Measurements from ENCODE around the gene PANK1. TPM values are rescaled to one million over a fixed set of nuclear protein-coding genes. Genes with fewer than 3 reads are reported as not detected.

Gene PANK1
- total RNA-seq, 1 experiment from 2014 or later: 19.2 TPM

DNA sequence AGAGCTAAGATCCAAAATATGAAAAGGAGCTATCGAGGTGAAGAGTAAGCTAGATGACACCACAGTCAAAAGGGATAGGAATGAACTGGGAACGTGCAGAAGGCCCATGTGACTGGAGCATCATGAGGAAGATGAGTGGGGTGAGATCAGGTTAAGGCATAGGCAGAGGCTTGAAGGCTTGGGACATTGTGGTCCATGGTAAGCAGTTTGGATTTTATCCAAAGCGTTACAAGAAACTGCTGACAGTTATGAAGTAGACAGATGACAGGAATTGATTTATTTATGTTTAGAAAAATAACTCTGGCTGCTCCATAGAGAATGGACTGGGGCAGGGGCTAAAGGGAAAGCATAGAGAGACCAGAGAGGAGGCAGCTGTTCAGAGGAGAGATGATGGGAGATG, 18.1 kb upstream of the PANK1 start:
- TF ChIP-seq CTCF (conservative IDR thresholded peaks at IDR 0.05; ENCODE audit: low read depth, low read length): no peak
- no peak for TF ChIP-seq EZH2 (IDR thresholded peaks at IDR 0.05; ENCODE audit: borderline replicate concordance, low read depth, low read length, poor library complexity, severe bottlenecking)
- no peaks in the 10 kb centered on the region for H3K9me3 ChIP-seq (ENCODE audit: low read depth, low read length, poor library complexity, severe bottlenecking)
- no peak overlapping the region for H3K27ac ChIP-seq (ENCODE audit: low read depth, low read length, poor library complexity, severe bottlenecking)
- H3K4me1 ChIP-seq (ENCODE audit: insufficient read depth, low read length, poor library complexity, severe bottlenecking): no peaks in the 10 kb centered on the region
- no TSS peak for BruUV-seq (replicated peaks)
- no peaks in the 10 kb centered on the region for H3K27me3 ChIP-seq (replicated peaks; ENCODE audit: insufficient read depth, low read depth, low read length, poor library complexity)
- CTCF ChIA-PET: no interaction called here
- H3K36me3 ChIP-seq (ENCODE audit: insufficient read depth, low read length, poor library complexity, severe bottlenecking): no peaks in the 10 kb centered on the region
- no peak overlapping the region for H3K4me3 ChIP-seq (ENCODE audit: low read depth, low read length, poor library complexity, severe bottlenecking)
- DNase-seq (ENCODE audit: low spot score): no peak
- POLR2A ChIA-PET (ENCODE audit: low non-redundant PET): no interaction called here
- intact Hi-C loops (cut with micrococcal nuclease; ENCODE audit: unreplicated experiment): no loop called here

- Histone ChIP-seq H3K9me3 (ENCODE audit: low read depth, low read length, poor library complexity, severe bottlenecking) (no peaks in the 10 kb centered on the region), H3K36me3 (ENCODE audit: insufficient read depth, low read length, poor library complexity, severe bottlenecking) (no peaks in the 10 kb centered on the region), H3K4me1 (ENCODE audit: insufficient read depth, low read length, poor library complexity, severe bottlenecking) (no peaks in the 10 kb centered on the region), H3K4me3 (ENCODE audit: low read depth, low read length, poor library complexity, severe bottlenecking) (no peak overlapping the region), H3K27ac (ENCODE audit: low read depth, low read length, poor library complexity, severe bottlenecking) (no peak overlapping the region), H3K27me3 (replicated peaks; ENCODE audit: insufficient read depth, low read depth, low read length, poor library complexity) (no peaks in the 10 kb centered on the region)
- CTCF ChIA-PET: no interaction called here
- DNase-seq (ENCODE audit: low spot score): no peak
- no TSS peak for BruUV-seq (replicated peaks)
- intact Hi-C loops (cut with micrococcal nuclease; ENCODE audit: unreplicated experiment): no loop called here
- TF ChIP-seq EZH2 (IDR thresholded peaks at IDR 0.05; ENCODE audit: borderline replicate concordance, low read depth, low read length, poor library complexity, severe bottlenecking): no peak
- no peak for TF ChIP-seq CTCF (conservative IDR thresholded peaks at IDR 0.05; ENCODE audit: low read depth, low read length)
- POLR2A ChIA-PET (ENCODE audit: low non-redundant PET): no interaction called here
Measured at GRCh38 chr10:89662596-89662995, 17.6 kb upstream of the PANK1 start.

DNA sequence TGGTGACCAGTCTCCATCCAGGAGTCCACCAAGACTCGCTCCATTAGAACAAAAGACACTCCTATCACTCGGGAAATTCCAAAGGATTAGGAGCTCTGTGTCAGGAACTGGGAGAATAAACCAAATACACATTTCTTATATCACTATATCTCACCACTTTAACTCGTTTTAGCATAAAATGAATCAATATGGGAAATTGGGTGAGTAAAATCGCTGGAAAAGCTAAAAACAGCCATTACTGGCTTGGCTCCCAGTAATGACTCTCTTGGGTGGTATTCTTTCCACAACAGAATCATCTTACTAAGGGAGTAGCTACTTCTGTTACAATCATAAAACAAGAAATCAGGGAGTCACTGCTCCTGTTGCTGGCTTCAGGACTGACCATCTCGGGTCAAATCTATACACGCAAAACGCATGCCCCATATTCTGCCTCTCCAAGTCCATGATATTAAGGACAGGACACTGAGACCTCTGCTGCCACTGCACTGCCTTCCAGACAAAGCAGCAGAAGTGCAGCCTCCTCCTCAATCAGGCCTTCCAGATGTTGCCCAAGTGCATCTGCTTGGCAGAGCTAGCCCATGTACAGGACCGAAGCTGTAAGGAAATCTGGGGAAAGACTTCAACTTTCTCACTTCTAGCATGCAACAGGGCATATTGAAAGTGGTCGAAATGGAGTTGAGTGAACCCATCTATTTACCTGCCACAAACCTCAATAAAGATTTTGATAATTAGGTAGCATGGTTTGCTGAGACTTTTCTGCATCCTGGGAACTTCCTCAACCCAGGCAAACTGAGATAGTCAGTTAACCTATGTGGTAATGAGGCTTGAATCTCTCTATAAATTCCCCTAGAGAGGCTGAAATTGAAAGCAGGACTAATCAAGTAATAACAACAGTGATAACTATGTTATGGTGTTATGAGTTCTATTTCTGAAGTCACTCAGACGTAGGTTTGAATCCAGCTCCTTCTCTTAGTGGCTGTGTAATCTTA, 14.4 kb upstream of the PANK1 start:
- CTCF ChIA-PET: no interaction called here
- Histone ChIP-seq H3K4me1 (ENCODE audit: insufficient read depth, low read length, poor library complexity, severe bottlenecking) (no peaks in the 10 kb centered on the region), H3K27me3 (replicated peaks; ENCODE audit: insufficient read depth, low read depth, low read length, poor library complexity) (no peaks in the 10 kb centered on the region), H3K4me3 (ENCODE audit: low read depth, low read length, poor library complexity, severe bottlenecking) (no peak overlapping the region), H3K27ac (ENCODE audit: low read depth, low read length, poor library complexity, severe bottlenecking) (no peak overlapping the region), H3K36me3 (ENCODE audit: insufficient read depth, low read length, poor library complexity, severe bottlenecking) (no peaks in the 10 kb centered on the region), H3K9me3 (ENCODE audit: low read depth, low read length, poor library complexity, severe bottlenecking) (no peaks in the 10 kb centered on the region)
- intact Hi-C loops (cut with micrococcal nuclease; ENCODE audit: unreplicated experiment): no loop called here
- POLR2A ChIA-PET (ENCODE audit: low non-redundant PET): no interaction called here
- BruUV-seq (replicated peaks): no TSS peak
- no peak for TF ChIP-seq CTCF (conservative IDR thresholded peaks at IDR 0.05; ENCODE audit: low read depth, low read length)
- TF ChIP-seq EZH2 (IDR thresholded peaks at IDR 0.05; ENCODE audit: borderline replicate concordance, low read depth, low read length, poor library complexity, severe bottlenecking): no peak
- DNase-seq (ENCODE audit: low spot score): no peak

All from A673 (cell line).